Hematopoietic multipotent progenitor cell treated with erythropoietin and hydrocortisone succinate and interleukin-3 and kit ligand, for 6 days (in vitro differentiated cells): Measurements from ENCODE around the gene CDC42BPB.

Source experiments
- DNase-seq: peaks from one replicate; pipeline ENCODE4 v3.0.0-alpha.2; 2015

CDC42BPB gene

DNA sequence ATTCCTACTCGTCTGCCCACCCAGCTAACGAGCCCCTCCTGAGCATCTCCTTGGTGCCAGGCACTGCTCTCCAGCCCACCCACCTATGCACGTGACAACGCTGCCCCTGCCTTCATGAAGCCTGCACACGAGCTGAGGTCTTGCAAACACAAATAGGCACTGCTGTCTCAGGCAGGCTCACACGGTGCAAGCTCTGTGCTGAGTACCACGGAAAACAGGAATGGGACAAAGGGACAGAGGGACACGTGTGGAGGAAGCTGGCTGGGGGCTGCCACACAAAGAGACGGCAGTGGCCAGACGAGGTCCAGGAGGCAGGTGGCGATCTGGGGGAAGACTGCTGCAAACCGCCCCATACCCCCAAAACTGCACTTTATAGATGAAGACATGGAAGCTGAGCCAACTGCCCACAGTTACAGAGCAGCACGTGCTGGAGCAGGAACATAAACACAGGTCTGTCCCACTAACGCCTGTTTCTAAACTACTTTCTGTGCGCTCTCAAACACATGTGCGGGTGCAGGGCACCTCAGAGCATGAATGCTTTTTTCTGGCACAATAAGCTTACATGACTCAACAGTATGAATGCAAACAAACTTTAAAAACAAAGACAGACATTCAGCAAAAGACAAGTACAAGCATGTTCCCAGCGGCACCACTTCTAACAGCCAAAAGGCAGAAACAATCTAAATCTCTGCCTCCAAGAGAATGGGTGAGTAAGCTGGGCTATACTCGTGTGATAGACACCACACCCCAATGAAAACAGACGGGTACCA lies 70.4 kb downstream of the CDC42BPB start:
- no peak for DNase-seq

- DNase-seq, result no peak
These were observed 71.7 kb downstream of the CDC42BPB start for GRCh38 chr14:102985665-102986064.

GRCh38 chr14:102984336-102985102 lies 72.8 kb downstream of the CDC42BPB start:
- DNase-seq, result no peak

- DNase-seq, result no peak
These were observed 73.9 kb downstream of the CDC42BPB start for GRCh38 chr14:102983496-102983895.

- no peak for DNase-seq
These were observed 74.4 kb downstream of the CDC42BPB start for GRCh38 chr14:102982852-102983470.

DNA sequence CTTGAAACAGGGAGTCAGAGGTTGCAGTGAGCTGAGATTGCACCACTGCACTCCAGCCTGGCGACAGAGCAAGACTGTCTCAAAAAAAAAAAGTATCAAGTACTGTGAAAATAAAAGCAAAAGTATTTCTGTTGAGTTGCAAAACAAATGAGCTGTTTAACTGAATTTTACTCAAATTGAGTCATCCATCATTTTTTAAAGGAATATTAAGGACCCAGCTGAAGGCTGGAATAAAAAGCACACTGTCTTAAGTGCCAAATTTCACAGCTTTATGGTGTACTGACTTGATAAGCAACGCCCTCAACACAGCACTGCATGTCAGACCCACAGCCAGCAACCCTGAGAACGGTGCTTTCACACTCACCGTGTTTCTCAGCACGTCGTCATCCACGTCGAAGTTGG lies 76.9 kb downstream of the CDC42BPB start:
- no peak for DNase-seq

- DNase-seq, result no peak
These were observed 77.9 kb downstream of the CDC42BPB start for GRCh38 chr14:102979406-102979805.

- DNase-seq, result no peak
These were observed 79.9 kb downstream of the CDC42BPB start for GRCh38 chr14:102977475-102977874.

- DNase-seq, result no peak
These were observed 81.7 kb downstream of the CDC42BPB start for GRCh38 chr14:102975662-102976061.

- peak; percentile 13 for DNase-seq
These were observed 83.6 kb downstream of the CDC42BPB start for GRCh38 chr14:102973706-102974285.

DNA sequence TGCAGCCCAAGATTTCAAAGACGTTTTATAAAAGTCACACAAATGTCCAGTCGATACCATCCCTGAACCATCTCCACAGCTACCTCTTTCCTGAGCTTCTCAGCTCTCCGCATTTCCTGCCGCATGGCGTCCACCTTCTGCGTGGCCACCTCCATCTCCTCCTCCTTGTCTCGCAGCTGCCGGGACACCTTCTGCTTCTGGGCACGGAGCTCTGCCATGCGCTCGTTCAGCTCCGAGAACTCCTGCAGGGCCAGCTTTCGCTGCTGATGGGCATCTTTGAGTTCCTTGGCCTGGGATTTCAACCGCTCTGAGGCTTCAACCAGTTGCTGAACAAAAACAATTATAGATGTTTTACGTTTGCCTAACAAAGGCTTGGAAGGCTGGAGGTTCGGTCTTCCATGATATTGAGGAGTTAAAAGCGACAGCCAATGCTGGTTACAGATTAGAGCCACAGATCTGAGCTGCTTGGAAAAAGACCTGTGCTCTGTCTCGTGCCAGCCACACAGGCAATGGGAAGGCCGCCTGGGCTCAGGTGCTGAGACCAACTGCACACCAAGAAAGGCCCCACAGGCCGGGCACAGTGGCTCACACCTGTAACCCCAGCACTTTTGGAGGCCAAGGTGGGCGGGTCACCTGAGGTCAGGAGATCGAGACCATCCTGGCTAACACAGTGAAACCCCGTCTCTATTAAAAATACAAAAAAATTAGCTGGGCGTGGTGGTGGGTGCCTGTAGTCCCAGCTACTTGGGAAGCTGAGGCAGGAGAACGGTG lies 85.3 kb downstream of the CDC42BPB start:
- DNase-seq, result no peak

GRCh38 chr14:102971314-102971713 lies 86.0 kb downstream of the CDC42BPB start:
- no peak for DNase-seq

DNA sequence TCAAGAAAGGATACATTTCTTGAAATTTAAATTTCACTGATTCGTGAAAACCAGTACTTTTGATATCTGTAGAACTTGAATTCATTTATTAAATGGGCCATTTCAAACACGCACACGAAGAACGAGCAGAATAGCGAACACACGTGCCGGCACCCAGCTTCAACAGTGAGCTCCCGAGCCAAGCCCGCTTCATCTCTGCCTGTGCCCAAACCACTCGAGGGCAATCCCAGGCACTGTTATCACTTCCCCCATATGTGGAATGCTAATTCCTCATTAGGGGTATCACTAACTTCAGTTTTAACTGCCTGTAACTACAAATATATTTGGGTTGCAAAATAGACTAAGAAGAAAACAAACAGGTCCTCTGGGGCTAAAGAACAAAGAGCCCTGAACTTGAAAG lies 86.9 kb downstream of the CDC42BPB start:
- no peak for DNase-seq

DNA sequence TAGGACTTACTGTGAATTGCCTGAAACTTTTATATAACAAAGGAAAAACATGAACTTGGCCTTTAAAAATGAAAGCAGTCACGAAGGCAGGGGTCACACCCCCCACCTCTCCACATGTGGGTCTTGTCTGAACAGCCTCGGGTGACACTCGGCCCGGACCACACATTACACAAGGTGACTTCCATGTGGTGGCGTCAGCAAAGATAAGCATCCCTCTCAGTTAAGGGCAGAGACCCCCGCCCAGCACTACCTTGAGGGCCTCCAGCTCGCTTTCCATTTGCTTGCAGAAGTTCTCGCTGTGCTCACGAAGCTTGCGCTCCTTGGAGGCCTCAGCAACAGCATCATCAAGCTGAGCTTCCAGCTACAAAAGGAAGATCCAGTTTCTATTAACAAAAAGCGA lies 87.4 kb downstream of the CDC42BPB start:
- DNase-seq, result no peak

GRCh38 chr14:102969060-102969791 lies 88.1 kb downstream of the CDC42BPB start:
- DNase-seq, result no peak

DNA sequence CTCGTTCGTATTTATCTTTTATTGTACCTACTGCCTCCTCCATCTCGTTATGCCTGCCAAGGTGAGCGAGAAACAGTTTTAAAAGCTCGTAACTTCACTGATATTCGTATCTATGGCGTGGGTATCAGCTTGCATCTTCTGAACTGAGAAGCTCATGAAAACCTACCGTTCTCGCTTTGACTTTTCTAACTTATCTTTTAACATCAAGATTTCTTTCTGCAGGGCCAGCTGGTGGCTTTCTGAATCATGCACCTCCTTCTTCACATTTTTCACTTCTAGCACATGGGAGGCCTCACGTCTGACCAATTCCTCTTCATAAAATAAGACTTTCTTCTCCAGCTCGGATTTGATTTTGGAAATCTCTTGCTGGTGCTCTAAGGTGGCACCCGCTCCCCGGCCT lies 89.0 kb downstream of the CDC42BPB start:
- no peak for DNase-seq

DNA sequence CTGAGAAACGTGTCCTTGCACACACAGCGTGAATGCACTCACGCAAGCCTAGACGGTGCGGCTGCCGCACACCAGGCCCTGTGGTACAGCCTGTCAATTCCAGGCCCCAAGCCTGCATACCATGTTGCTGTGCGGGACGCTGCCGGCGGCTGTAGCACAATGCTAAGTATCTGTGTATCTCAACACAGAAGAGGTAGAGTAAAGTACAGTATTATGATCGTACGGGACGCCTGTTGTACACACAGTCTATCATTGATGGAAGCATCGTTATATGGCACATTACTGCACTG lies 89.9 kb downstream of the CDC42BPB start:
- no peak for DNase-seq

GRCh38 chr14:102966681-102967505 lies 90.5 kb downstream of the CDC42BPB start:
- no peak for DNase-seq

DNA sequence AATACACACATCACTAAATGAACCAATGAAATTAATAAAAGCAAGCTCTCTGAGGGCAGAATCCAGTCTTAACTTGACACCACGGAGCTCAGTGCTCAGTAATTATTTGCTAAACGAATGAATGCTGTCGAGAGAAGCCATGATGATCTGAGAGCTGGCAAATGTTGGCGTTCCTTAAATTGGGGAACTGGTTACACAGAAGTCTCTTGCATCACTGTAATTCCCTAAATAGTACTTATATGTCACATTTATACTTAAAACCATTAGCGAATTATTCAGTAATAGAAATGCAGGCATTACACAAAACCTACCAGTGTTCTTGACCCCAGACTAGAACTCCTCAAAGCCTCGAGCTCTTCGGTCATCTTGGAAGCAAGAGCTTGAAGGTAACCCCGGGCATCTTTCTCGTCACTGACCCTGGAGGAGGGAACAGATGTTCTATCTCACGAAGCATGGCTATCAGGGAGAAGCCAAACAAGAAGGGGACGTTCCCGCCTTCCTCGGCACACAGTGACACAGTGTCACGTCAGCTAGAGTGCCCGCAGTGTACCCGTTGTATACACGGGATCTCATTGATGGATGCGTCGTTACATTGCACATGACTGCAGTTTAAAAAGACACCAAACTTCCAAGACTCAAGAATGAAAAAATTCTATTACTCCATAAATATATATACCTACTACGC lies 91.2 kb downstream of the CDC42BPB start:
- no peak for DNase-seq

GRCh38 chr14:102965282-102965681 lies 92.1 kb downstream of the CDC42BPB start:
- no peak for DNase-seq
